GM23338 (cell line): ENCODE measurements around the gene MPPED2. TPM values are rescaled to one million over a fixed set of nuclear protein-coding genes. Genes with fewer than 3 reads are reported as not detected.

Experiments used
- ATAC-seq: fragments of 200-7000 bp; cut with Tn5 transposase; 3 replicates; pipeline ENCODE4 v1.9.1; 2020
- DNase-seq: peaks from one replicate; pipeline ENCODE4 v3.0.0-alpha.2; 2015; ENCODE audit warnings: low spot score
- H2AFZ ChIP-seq: fragments of 200-600 bp; sonication (generic); 2 replicates; pipeline ENCODE4 v1.8.0; 2016; ENCODE audit warnings: antibody characterized with exemption, mild to moderate bottlenecking, moderate library complexity
- H3F3A ChIP-seq: fragments of 200-600 bp; sonication (generic); replicated peaks from 2 replicates; pipeline ENCODE4 v1.8.0; 2017; ENCODE audit warnings: antibody characterized with exemption, mixed run types, low read depth
- H3K27ac ChIP-seq: fragments of 200-600 bp; sonication (generic); 2 replicates; pipeline ENCODE4 v1.6.1; 2016; ENCODE audit warnings: low read depth
- H3K27me3 ChIP-seq: fragments of 200-600 bp; sonication (generic); 2 replicates; pipeline ENCODE4 v1.8.0; 2016; ENCODE audit warnings: mild to moderate bottlenecking, mixed run types, moderate library complexity; ENCODE audit not compliant: insufficient read depth
- H3K36me3 ChIP-seq: fragments of 200-600 bp; sonication (generic); 2 replicates; pipeline ENCODE4 v1.8.0; 2016; ENCODE audit warnings: mild to moderate bottlenecking; ENCODE audit not compliant: insufficient read depth
- H3K4me1 ChIP-seq: fragments of 200-600 bp; sonication (generic); 2 replicates; pipeline ENCODE4 v1.8.0; 2016; ENCODE audit warnings: mild to moderate bottlenecking, moderate library complexity; ENCODE audit not compliant: insufficient read depth
- H3K4me2 ChIP-seq: fragments of 200-600 bp; sonication (generic); 2 replicates; pipeline ENCODE4 v1.7.1; 2017; ENCODE audit warnings: mixed run types
- H3K4me3 ChIP-seq: fragments of 200-600 bp; sonication (generic); 2 replicates; pipeline ENCODE4 v1.6.1; 2016; ENCODE audit warnings: mixed run types
- H3K79me2 ChIP-seq: fragments of 200-600 bp; sonication (generic); replicated peaks from 2 replicates; pipeline ENCODE4 v1.8.0; 2017; ENCODE audit warnings: mild to moderate bottlenecking; ENCODE audit not compliant: insufficient read depth
- H3K9me2 ChIP-seq: fragments of 200-600 bp; sonication (generic); 2 replicates; pipeline ENCODE4 v1.8.0; 2017; ENCODE audit not compliant: insufficient read depth
- H4K20me1 ChIP-seq: fragments of 200-600 bp; sonication (generic); replicated peaks from 2 replicates; pipeline ENCODE4 v1.8.0; 2017; ENCODE audit warnings: mild to moderate bottlenecking; ENCODE audit not compliant: insufficient read depth
- H3K27ac Mint-ChIP-seq: 2 replicates; pipeline ENCODE4 v1.8.0; 2020; ENCODE audit warnings: inconsistent platforms, mild to moderate bottlenecking, moderate library complexity, mixed read lengths
- H3K27me3 Mint-ChIP-seq: 3 replicates; pipeline ENCODE4 v1.8.0; 2022; ENCODE audit warnings: low read depth, mild to moderate bottlenecking, moderate library complexity, mixed read lengths, inconsistent platforms; ENCODE audit not compliant: insufficient read depth, poor library complexity
- H3K36me3 Mint-ChIP-seq: 3 replicates; pipeline ENCODE4 v1.8.0; 2021; ENCODE audit warnings: low read depth, mild to moderate bottlenecking, inconsistent platforms, moderate library complexity, mixed read lengths
- H3K4me1 Mint-ChIP-seq: 3 replicates; pipeline ENCODE4 v1.8.0; 2020; ENCODE audit warnings: mild to moderate bottlenecking, inconsistent platforms, mixed read lengths
- H3K4me3 Mint-ChIP-seq: 3 replicates; pipeline ENCODE4 v1.8.0; 2021; ENCODE audit warnings: moderate library complexity, mild to moderate bottlenecking, inconsistent platforms, mixed read lengths
- H3K9me3 Mint-ChIP-seq: 3 replicates; pipeline ENCODE4 v1.8.0; 2020; ENCODE audit warnings: moderate library complexity, mild to moderate bottlenecking, inconsistent platforms, mixed read lengths
- CTCF ChIP-seq, 2 experiments: fragments of 200-600 bp in 1 of 2; sonication (generic) in 1 of 2; conservative IDR thresholded peaks; 2 replicates each; pipeline versions ENCODE4 v1.5.1 to v1.6.1; 2016 to 2017; ENCODE audit warnings: antibody characterized with exemption in 2 of 2, low read depth in 2 of 2, mild to moderate bottlenecking in 2 of 2, moderate library complexity in 1 of 2
- NANOG ChIP-seq: IDR thresholded peaks from 2 replicates; pipeline ENCODE4 v1.6.1; 2016; ENCODE audit warnings: antibody characterized with exemption, borderline replicate concordance
- REST ChIP-seq: IDR thresholded peaks from one replicate; pipeline ENCODE4 v1.6.1; 2018; ENCODE audit warnings: antibody characterized with exemption; ENCODE audit not compliant: unreplicated experiment
- ZNF114 ChIP-seq: fragments of 250-450 bp; sonication (Bioruptor Pico); IDR thresholded peaks from 2 replicates; pipeline ENCODE4 v1.5.0; 2020; ENCODE audit warnings: mild to moderate bottlenecking, moderate library complexity
- ZNF331 ChIP-seq: fragments of 250-450 bp; sonication (Bioruptor Pico); IDR thresholded peaks from 2 replicates; pipeline ENCODE4 v1.5.0; 2020; ENCODE audit warnings: low read depth, mild to moderate bottlenecking, moderate library complexity
- polyA plus RNA-seq: library from polyadenylated mRNA; unstranded; fragments of >200 nt; fragmentation: Nextera tagmentation; extraction: Ambion mirVana; gene quantifications from 2 replicates; pipeline ENCODE4 v1.2.1, GENCODE V29; 2016
- total RNA-seq: library from RNA; depleted of rRNA; stranded (reverse); fragments of >200 nt; shearing (Covaris generic); gene quantifications from 2 replicates; pipeline ENCODE4 v1.2.3, GENCODE V29; 2014
- TF ChIP-seq, protein P1 (sequence below): fragments of 250-450 bp; sonication (Bioruptor Pico); IDR thresholded peaks from 2 replicates; pipeline ENCODE4 v1.5.0; 2020; ENCODE audit warnings: mild to moderate bottlenecking, moderate library complexity

Gene MPPED2
- total and polyA plus RNA-seq, 2 experiments from 2014 or later: 4.4 to 6.8 TPM

- TF ChIP-seq, protein P1, sequence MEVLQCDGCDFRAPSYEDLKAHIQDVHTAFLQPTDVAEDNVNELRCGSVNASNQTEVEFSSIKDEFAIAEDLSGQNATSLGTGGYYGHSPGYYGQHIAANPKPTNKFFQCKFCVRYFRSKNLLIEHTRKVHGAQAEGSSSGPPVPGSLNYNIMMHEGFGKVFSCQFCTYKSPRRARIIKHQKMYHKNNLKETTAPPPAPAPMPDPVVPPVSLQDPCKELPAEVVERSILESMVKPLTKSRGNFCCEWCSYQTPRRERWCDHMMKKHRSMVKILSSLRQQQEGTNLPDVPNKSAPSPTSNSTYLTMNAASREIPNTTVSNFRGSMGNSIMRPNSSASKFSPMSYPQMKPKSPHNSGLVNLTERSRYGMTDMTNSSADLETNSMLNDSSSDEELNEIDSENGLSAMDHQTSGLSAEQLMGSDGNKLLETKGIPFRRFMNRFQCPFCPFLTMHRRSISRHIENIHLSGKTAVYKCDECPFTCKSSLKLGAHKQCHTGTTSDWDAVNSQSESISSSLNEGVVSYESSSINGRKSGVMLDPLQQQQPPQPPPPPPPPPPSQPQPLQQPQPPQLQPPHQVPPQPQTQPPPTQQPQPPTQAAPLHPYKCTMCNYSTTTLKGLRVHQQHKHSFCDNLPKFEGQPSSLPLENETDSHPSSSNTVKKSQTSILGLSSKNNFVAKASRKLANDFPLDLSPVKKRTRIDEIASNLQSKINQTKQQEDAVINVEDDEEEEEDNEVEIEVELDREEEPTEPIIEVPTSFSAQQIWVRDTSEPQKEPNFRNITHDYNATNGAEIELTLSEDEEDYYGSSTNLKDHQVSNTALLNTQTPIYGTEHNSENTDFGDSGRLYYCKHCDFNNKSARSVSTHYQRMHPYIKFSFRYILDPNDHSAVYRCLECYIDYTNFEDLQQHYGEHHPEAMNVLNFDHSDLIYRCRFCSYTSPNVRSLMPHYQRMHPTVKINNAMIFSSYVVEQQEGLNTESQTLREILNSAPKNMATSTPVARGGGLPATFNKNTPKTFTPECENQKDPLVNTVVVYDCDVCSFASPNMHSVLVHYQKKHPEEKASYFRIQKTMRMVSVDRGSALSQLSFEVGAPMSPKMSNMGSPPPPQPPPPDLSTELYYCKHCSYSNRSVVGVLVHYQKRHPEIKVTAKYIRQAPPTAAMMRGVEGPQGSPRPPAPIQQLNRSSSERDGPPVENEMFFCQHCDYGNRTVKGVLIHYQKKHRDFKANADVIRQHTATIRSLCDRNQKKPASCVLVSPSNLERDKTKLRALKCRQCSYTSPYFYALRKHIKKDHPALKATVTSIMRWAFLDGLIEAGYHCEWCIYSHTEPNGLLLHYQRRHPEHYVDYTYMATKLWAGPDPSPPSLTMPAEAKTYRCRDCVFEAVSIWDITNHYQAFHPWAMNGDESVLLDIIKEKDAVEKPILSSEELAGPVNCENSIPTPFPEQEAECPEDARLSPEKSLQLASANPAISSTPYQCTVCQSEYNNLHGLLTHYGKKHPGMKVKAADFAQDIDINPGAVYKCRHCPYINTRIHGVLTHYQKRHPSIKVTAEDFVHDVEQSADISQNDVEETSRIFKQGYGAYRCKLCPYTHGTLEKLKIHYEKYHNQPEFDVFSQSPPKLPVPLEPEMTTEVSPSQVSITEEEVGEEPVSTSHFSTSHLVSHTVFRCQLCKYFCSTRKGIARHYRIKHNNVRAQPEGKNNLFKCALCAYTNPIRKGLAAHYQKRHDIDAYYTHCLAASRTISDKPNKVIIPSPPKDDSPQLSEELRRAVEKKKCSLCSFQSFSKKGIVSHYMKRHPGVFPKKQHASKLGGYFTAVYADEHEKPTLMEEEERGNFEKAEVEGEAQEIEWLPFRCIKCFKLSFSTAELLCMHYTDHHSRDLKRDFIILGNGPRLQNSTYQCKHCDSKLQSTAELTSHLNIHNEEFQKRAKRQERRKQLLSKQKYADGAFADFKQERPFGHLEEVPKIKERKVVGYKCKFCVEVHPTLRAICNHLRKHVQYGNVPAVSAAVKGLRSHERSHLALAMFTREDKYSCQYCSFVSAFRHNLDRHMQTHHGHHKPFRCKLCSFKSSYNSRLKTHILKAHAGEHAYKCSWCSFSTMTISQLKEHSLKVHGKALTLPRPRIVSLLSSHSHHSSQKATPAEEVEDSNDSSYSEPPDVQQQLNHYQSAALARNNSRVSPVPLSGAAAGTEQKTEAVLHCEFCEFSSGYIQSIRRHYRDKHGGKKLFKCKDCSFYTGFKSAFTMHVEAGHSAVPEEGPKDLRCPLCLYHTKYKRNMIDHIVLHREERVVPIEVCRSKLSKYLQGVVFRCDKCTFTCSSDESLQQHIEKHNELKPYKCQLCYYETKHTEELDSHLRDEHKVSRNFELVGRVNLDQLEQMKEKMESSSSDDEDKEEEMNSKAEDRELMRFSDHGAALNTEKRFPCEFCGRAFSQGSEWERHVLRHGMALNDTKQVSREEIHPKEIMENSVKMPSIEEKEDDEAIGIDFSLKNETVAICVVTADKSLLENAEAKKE (CRISPR knock-in tag): no peak
These were observed 154.9 kb downstream of the MPPED2 start (continued) for GRCh38 chr11:30431127-30431814.

GRCh38 chr11:30429550-30429949 is 156.6 kb downstream of the MPPED2 start:
- no peaks in the 10 kb centered on the region for H3K27me3 Mint-ChIP-seq
- Histone ChIP-seq H3K79me2 (no peaks in the 10 kb centered on the region), H3K4me1 (no peaks in the 10 kb centered on the region; the same call in 1 of the 2 replicates), H3K9me2 (no peaks in the 10 kb centered on the region), H3K4me3 (no peak overlapping the region), H3K4me2 (no peak overlapping the region), H2AFZ (no peak overlapping the region), H4K20me1 (no peaks in the 10 kb centered on the region), H3K27ac (peak overlapping the region; percentile 10; the same call in 1 of the 2 replicates), H3K27me3 (no peaks in the 10 kb centered on the region), H3F3A (no peaks in the 10 kb centered on the region), H3K36me3 (no peaks in the 10 kb centered on the region)
- DNase-seq (no peak), ATAC-seq (no peak)
- no peaks in the 10 kb centered on the region for H3K36me3 Mint-ChIP-seq
- no peaks in the 10 kb centered on the region for H3K9me3 Mint-ChIP-seq
- TF ChIP-seq ZNF331: no peak
- no peak for TF ChIP-seq REST
- no peak for TF ChIP-seq NANOG
- no peak for TF ChIP-seq ZNF114
- no peak for TF ChIP-seq CTCF (conservative IDR thresholded peaks at IDR 0.05; ENCODE audit: low read depth in 2 of 2)
- H3K27ac Mint-ChIP-seq: no peak overlapping the region
- peaks cover 13% of the 10 kb centered on the region; the same call in 2 of the 3 replicates for H3K4me1 Mint-ChIP-seq
- H3K4me3 Mint-ChIP-seq: no peak overlapping the region
